SK-N-SH treated with all-trans-retinoic acid at 6 μM for 48 hours (cell line): ENCODE results near the gene GTF3C2.

Source experiments
- ATAC-seq: fragments of 200-7000 bp; cut with Tn5 transposase; 3 replicates; pipeline ENCODE4 v1.9.1; 2020; ENCODE audit warnings: mild to moderate bottlenecking, moderate library complexity
- ARNTL ChIP-seq: fragments of 450-650 bp; formaldehyde crosslinking; IDR thresholded peaks from 2 replicates; pipeline ENCODE4 v1.5.0; 2020; ENCODE audit warnings: low read depth, mild to moderate bottlenecking, moderate library complexity, borderline replicate concordance
- BACH2 ChIP-seq: fragments of 250-450 bp; sonication (Bioruptor Pico); IDR thresholded peaks from 2 replicates; pipeline ENCODE4 v1.9.0; 2021; ENCODE audit warnings: mild to moderate bottlenecking, borderline replicate concordance
- CSRNP3 ChIP-seq: fragments of 250-450 bp; sonication (Bioruptor Pico); IDR thresholded peaks from 2 replicates; pipeline ENCODE4 v1.5.1; 2021; ENCODE audit warnings: mild to moderate bottlenecking, moderate library complexity
- ESRRG ChIP-seq: fragments of 250-450 bp; sonication (Bioruptor Pico); IDR thresholded peaks from 2 replicates; pipeline ENCODE4 v1.6.1; 2021; ENCODE audit warnings: mild to moderate bottlenecking
- GLIS3 ChIP-seq: fragments of 250-450 bp; sonication (Bioruptor Pico); IDR thresholded peaks from 2 replicates; pipeline ENCODE4 v1.5.0; 2020; ENCODE audit warnings: mild to moderate bottlenecking, moderate library complexity
- PATZ1 ChIP-seq: fragments of 250-450 bp; sonication (Bioruptor Pico); IDR thresholded peaks from 2 replicates; pipeline ENCODE4 v1.8.0; 2020; ENCODE audit warnings: mild to moderate bottlenecking, moderate library complexity, borderline replicate concordance
- POU6F1 ChIP-seq: fragments of 250-450 bp; sonication (Bioruptor Pico); IDR thresholded peaks from 2 replicates; pipeline ENCODE4 v1.8.0; 2021; ENCODE audit warnings: low read depth, mild to moderate bottlenecking, moderate library complexity, borderline replicate concordance
- PPARA ChIP-seq: fragments of 250-450 bp; sonication (Bioruptor Pico); IDR thresholded peaks from 2 replicates; pipeline ENCODE4 v1.5.0; 2020; ENCODE audit warnings: mild to moderate bottlenecking, borderline replicate concordance
- RARB ChIP-seq: fragments of 250-450 bp; sonication (Bioruptor Pico); IDR thresholded peaks from 2 replicates; pipeline ENCODE4 v1.8.0; 2021; ENCODE audit warnings: mild to moderate bottlenecking, moderate library complexity
- SNAI2 ChIP-seq: fragments of 250-450 bp; sonication (Bioruptor Pico); IDR thresholded peaks from 2 replicates; pipeline ENCODE4 v1.5.0; 2020; ENCODE audit warnings: mild to moderate bottlenecking, moderate library complexity
- TCF4 ChIP-seq: fragments of 250-450 bp; sonication (Bioruptor Pico); IDR thresholded peaks from 2 replicates; pipeline ENCODE4 v1.8.0; 2021; ENCODE audit warnings: mild to moderate bottlenecking, moderate library complexity, borderline replicate concordance
- ZC3H10 ChIP-seq: fragments of 250-450 bp; sonication (Bioruptor Pico); IDR thresholded peaks from 2 replicates; pipeline ENCODE4 v1.5.1; 2021; ENCODE audit warnings: mild to moderate bottlenecking, moderate library complexity
- ZFP3 ChIP-seq: fragments of 250-450 bp; sonication (Bioruptor Pico); IDR thresholded peaks from 2 replicates; pipeline ENCODE4 v1.5.0; 2020; ENCODE audit warnings: mild to moderate bottlenecking, moderate library complexity
- ZFP30 ChIP-seq: fragments of 450-650 bp; formaldehyde crosslinking; IDR thresholded peaks from 2 replicates; pipeline ENCODE4 v1.5.0; 2022; ENCODE audit warnings: mild to moderate bottlenecking, moderate library complexity
- ZNF565 ChIP-seq: fragments of 450-650 bp; formaldehyde crosslinking; conservative IDR thresholded peaks from 2 replicates; pipeline ENCODE4 v1.5.0; 2020; ENCODE audit warnings: low read depth, mild to moderate bottlenecking, moderate library complexity
- ZNF70 ChIP-seq: fragments of 450-650 bp; formaldehyde crosslinking; IDR thresholded peaks from 2 replicates; pipeline ENCODE4 v1.5.0; 2020; ENCODE audit warnings: mild to moderate bottlenecking, moderate library complexity
- TF ChIP-seq, protein P1 (sequence below): fragments of 250-450 bp; sonication (Bioruptor Pico); IDR thresholded peaks from 2 replicates; pipeline ENCODE4 v1.5.1; 2020; ENCODE audit warnings: low read depth, mild to moderate bottlenecking, moderate library complexity
- TF ChIP-seq, protein P2 (sequence below): fragments of 250-450 bp; sonication (Bioruptor Pico); IDR thresholded peaks from 2 replicates; pipeline ENCODE4 v1.5.0; 2020; ENCODE audit warnings: mild to moderate bottlenecking, moderate library complexity

GTF3C2 gene

GRCh38 chr2:27380626-27381545, 24.3 kb upstream of the GTF3C2 start, which contains the start of gene ZNF513 (continued):
- TF ChIP-seq, protein P1, sequence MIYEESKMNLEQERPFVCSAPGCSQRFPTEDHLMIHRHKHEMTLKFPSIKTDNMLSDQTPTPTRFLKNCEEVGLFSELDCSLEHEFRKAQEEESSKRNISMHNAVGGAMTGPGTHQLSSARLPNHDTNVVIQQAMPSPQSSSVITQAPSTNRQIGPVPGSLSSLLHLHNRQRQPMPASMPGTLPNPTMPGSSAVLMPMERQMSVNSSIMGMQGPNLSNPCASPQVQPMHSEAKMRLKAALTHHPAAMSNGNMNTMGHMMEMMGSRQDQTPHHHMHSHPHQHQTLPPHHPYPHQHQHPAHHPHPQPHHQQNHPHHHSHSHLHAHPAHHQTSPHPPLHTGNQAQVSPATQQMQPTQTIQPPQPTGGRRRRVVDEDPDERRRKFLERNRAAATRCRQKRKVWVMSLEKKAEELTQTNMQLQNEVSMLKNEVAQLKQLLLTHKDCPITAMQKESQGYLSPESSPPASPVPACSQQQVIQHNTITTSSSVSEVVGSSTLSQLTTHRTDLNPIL: peak; percentile 43; the same call in 1 of the 2 replicates
- TF ChIP-seq ZFP3 (CRISPR knock-in tag) (peak; percentile 79; the same call in 1 of the 2 replicates), CSRNP3 (CRISPR knock-in tag) (peak; percentile 83; the same call in 1 of the 2 replicates), RARB (CRISPR knock-in tag) (no peak), TCF4 (CRISPR knock-in tag) (no peak), PPARA (CRISPR knock-in tag) (no peak), PATZ1 (CRISPR knock-in tag) (peak; percentile 78; the same call in 1 of the 2 replicates), ESRRG (CRISPR knock-in tag) (peak; percentile 77; the same call in 1 of the 2 replicates)
- TF ChIP-seq, protein P2, sequence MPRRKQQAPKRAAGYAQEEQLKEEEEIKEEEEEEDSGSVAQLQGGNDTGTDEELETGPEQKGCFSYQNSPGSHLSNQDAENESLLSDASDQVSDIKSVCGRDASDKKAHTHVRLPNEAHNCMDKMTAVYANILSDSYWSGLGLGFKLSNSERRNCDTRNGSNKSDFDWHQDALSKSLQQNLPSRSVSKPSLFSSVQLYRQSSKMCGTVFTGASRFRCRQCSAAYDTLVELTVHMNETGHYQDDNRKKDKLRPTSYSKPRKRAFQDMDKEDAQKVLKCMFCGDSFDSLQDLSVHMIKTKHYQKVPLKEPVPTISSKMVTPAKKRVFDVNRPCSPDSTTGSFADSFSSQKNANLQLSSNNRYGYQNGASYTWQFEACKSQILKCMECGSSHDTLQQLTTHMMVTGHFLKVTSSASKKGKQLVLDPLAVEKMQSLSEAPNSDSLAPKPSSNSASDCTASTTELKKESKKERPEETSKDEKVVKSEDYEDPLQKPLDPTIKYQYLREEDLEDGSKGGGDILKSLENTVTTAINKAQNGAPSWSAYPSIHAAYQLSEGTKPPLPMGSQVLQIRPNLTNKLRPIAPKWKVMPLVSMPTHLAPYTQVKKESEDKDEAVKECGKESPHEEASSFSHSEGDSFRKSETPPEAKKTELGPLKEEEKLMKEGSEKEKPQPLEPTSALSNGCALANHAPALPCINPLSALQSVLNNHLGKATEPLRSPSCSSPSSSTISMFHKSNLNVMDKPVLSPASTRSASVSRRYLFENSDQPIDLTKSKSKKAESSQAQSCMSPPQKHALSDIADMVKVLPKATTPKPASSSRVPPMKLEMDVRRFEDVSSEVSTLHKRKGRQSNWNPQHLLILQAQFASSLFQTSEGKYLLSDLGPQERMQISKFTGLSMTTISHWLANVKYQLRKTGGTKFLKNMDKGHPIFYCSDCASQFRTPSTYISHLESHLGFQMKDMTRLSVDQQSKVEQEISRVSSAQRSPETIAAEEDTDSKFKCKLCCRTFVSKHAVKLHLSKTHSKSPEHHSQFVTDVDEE (CRISPR knock-in tag): peak; percentile 68; the same call in 1 of the 2 replicates

DNA sequence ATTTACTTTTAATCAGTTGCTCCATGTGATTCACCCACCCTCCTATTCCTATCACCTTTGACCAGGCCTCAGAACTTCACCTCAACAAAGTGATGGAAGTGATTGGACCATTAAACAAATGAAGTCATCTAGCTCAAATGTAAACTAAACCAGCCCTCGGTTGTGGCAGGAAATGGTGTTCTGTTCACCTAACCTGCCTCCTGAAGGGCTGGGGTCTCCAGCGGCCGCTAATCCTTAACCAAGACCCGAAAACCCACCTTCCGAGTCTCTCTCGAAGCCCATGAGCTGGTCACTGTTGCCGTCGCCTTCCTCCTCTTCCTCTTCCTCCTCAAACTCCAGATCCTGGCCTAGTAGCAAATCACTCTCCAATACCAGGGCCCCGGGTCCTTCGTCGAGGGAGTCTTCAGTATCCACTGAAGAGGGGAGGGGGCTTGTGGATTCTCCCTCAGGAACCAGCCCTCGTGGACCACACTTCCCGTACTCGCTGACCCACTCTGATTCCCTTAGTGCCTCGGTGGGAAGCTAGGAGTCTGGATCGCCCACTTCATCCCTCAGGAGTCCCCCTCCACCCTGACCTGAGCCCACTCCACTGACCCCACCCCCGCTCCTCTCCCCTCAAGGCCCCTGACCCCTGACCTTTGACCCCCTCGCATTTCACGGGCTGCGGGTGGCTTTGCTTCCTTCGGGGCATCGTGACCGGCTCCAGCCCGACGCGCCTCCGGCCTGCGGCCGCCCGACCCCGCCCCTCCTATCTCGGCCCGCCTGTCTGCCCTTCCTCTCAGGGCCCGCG, 23.5 kb upstream of the GTF3C2 start:
- TF ChIP-seq ZFP30 (CRISPR knock-in tag): no peak
- no peak for TF ChIP-seq ZNF565 (CRISPR knock-in tag)
- TF ChIP-seq PPARA (CRISPR knock-in tag): no peak
- TF ChIP-seq GLIS3: peak; percentile 65; the same call in 1 of the 2 replicates
- no peak for TF ChIP-seq BACH2
- TF ChIP-seq POU6F1 (CRISPR knock-in tag): 0 out of 2 replicates have a peak, but pooled peaks have one; percentile 81
- TF ChIP-seq ZNF70: 0 out of 2 replicates have a peak, but pooled peaks have one; percentile 5
- no peak for TF ChIP-seq ZC3H10 (CRISPR knock-in tag)
- peak; percentile 47; the same call in 1 of the 2 replicates for TF ChIP-seq ARNTL (CRISPR knock-in tag)
- no peak for TF ChIP-seq SNAI2
- peak; percentile 73; the same call in 1 of the 2 replicates for TF ChIP-seq CSRNP3 (CRISPR knock-in tag)
- 0 out of 2 replicates have a peak, but pooled peaks have one; percentile 22 for TF ChIP-seq ESRRG (CRISPR knock-in tag)
- ATAC-seq: peak; percentile 9
